HepG2 (cell line): ENCODE measurements around the gene LRRC73. TPM values are rescaled to one million over a fixed set of nuclear protein-coding genes. Genes with fewer than 3 reads are reported as not detected.

Experiments
- ATAC-seq: fragments of 200-7000 bp; cut with Tn5 transposase; 3 replicates; pipeline ENCODE4 v1.9.1; 2020; ENCODE audit warnings: mild to moderate bottlenecking, moderate library complexity
- BruUV-seq: library from RNA; stranded (reverse); fragments of 400-500 nt; replicated peaks from 2 replicates; lab custom pipeline; 2021; lab: Mats Ljungman, UMichigan
- CTCF ChIA-PET: fragments of 300-600 bp; formaldehyde crosslinking; extraction: SDS; loops from one replicate; lab custom pipeline; 2021; ENCODE audit warnings: low total read pairs, inconsistent platforms, low intra/inter-chr PET ratio; lab: Yijun Ruan, JAX
- POLR2A ChIA-PET: fragments of 350-600 bp; sonication (Branson Sonifier 250); formaldehyde crosslinking; loops from one replicate; lab custom pipeline; 2020; ENCODE audit warnings: antibody characterized with exemption, inconsistent platforms; lab: Yijun Ruan, JAX
- DNase-seq: peaks from one replicate; pipeline ENCODE4 v3.0.0-alpha.2; 2015; ENCODE audit warnings: low spot score
- FAIRE-seq: peaks from 3 replicates; lab custom pipeline; 2011; peaks lifted over from hg19 to GRCh38; lab: Jason Lieb, UNC
- H2AFZ ChIP-seq: one replicate; pipeline ENCODE4 v1.6.1; 2011; ENCODE audit warnings: low read length, inconsistent platforms
- H3K27ac ChIP-seq: fragments of 300-600 bp; 3 replicates; pipeline ENCODE4 v1.8.0; 2011; ENCODE audit warnings: mixed run types, mild to moderate bottlenecking, mixed read lengths, low read length, inconsistent platforms; ENCODE audit not compliant: insufficient read depth; ENCODE audit errors: extremely low read length
- H3K27me3 ChIP-seq, 2 experiments: fragments of 200-600 bp in 1 of 2; 2 replicates in 1 of 2; 3 replicates in 1 of 2; pipeline versions ENCODE4 v1.6.0 to v1.8.0; 2011; ENCODE audit warnings: low read length in 2 of 2, mild to moderate bottlenecking in 2 of 2, moderate library complexity in 2 of 2, inconsistent platforms in 1 of 2; ENCODE audit not compliant: insufficient read depth in 2 of 2, control insufficient read depth in 1 of 2
- H3K36me3 ChIP-seq, 2 experiments: fragments of 200-600 bp in 1 of 2; replicated peaks in 1 of 2; 2 replicates in 1 of 2; 3 replicates in 1 of 2; pipeline versions ENCODE4 v1.5.1 to v1.8.0; 2011; ENCODE audit warnings: low read length in 2 of 2, inconsistent platforms in 1 of 2; ENCODE audit not compliant: insufficient read depth in 2 of 2, control insufficient read depth in 1 of 2
- H3K4me1 ChIP-seq: 2 replicates; pipeline ENCODE4 v1.5.1; 2012; ENCODE audit warnings: low read length, inconsistent platforms; ENCODE audit not compliant: insufficient read depth
- H3K4me2 ChIP-seq: 2 replicates; pipeline ENCODE4 v1.6.0; 2011; ENCODE audit warnings: low read depth, low read length, inconsistent platforms
- H3K4me3 ChIP-seq, 3 experiments: fragments of 200-600 bp in 1 of 3; sonication (generic), shearing (Covaris generic) in 1 of 3; replicated peaks in 1 of 3; 2 replicates each; pipeline ENCODE4 v1.5.1; 2011 to 2016; ENCODE audit warnings: low read length in 3 of 3, inconsistent platforms in 2 of 3, low read depth in 2 of 3, mild to moderate bottlenecking in 2 of 3, control low read depth in 1 of 3, mixed read lengths in 1 of 3; ENCODE audit not compliant: insufficient read depth in 1 of 3
- H3K79me2 ChIP-seq: one replicate; pipeline ENCODE4 v1.6.1; 2011; ENCODE audit warnings: low read length, inconsistent platforms; ENCODE audit not compliant: insufficient read depth
- H3K9ac ChIP-seq: 2 replicates; pipeline ENCODE4 v1.6.0; 2011; ENCODE audit warnings: mild to moderate bottlenecking, low read depth, low read length, inconsistent platforms; ENCODE audit not compliant: insufficient read depth
- H3K9me3 ChIP-seq: 2 replicates; pipeline ENCODE4 v1.5.1; 2012; ENCODE audit warnings: mild to moderate bottlenecking, low read length
- H4K20me1 ChIP-seq: 2 replicates; pipeline ENCODE4 v1.6.0; 2011; ENCODE audit warnings: inconsistent platforms, mild to moderate bottlenecking, low read length, moderate library complexity; ENCODE audit not compliant: insufficient read depth
- CREB1 ChIP-seq, 2 experiments: fragments of 450-650 bp in 1 of 2; IDR thresholded peaks; 2 replicates each; pipeline ENCODE4 v1.6.1; 2016 to 2017; ENCODE audit warnings: control low read depth in 1 of 2, mild to moderate bottlenecking in 1 of 2, missing compliant biosample characterization in 1 of 2, missing genetic modification characterization in 1 of 2
- CTCF ChIP-seq: sonication (generic); formaldehyde crosslinking; IDR thresholded peaks from 2 replicates; pipeline ENCODE4 v1.5.0; 2020; ENCODE audit warnings: mild to moderate bottlenecking, missing genetic modification reagents, moderate library complexity
- KDM2A ChIP-seq: sonication (generic); formaldehyde crosslinking; IDR thresholded peaks from 2 replicates; pipeline ENCODE4 v1.4.0; 2020; ENCODE audit warnings: low read depth, missing genetic modification reagents, borderline replicate concordance
- KLF6 ChIP-seq: IDR thresholded peaks from 2 replicates; pipeline ENCODE4 v1.8.0; 2016; ENCODE audit warnings: missing biosample characterization, missing genetic modification reagents
- SOX13 ChIP-seq, 3 experiments: fragments of 450-650 bp in 1 of 3; sonication (generic) in 1 of 3; formaldehyde crosslinking in 1 of 3; IDR thresholded peaks in 2 of 3; conservative IDR thresholded peaks in 1 of 3; 2 replicates each; pipeline versions ENCODE4 v1.5.0 to v1.6.1; 2016 to 2020; ENCODE audit warnings: antibody characterized with exemption in 1 of 3, mild to moderate bottlenecking in 1 of 3, missing compliant biosample characterization in 1 of 3, missing genetic modification reagents in 1 of 3, moderate library complexity in 1 of 3
- STAG1 ChIP-seq: sonication (generic); formaldehyde crosslinking; IDR thresholded peaks from 2 replicates; pipeline ENCODE4 v1.4.0; 2020; ENCODE audit warnings: missing genetic modification reagents
- ZNF207 ChIP-seq: fragments of 450-650 bp; IDR thresholded peaks from 2 replicates; pipeline ENCODE4 v1.6.1; 2016; ENCODE audit warnings: antibody characterized with exemption, borderline replicate concordance
- ZNF362 ChIP-seq: sonication (generic); formaldehyde crosslinking; IDR thresholded peaks from 2 replicates; pipeline ENCODE4 v1.4.0; 2020; ENCODE audit warnings: missing genetic modification reagents, mild to moderate bottlenecking, borderline replicate concordance
- ZNF816 ChIP-seq: sonication (generic); formaldehyde crosslinking; IDR thresholded peaks from 2 replicates; pipeline ENCODE4 v1.8.0; 2022; ENCODE audit warnings: missing genetic modification reagents, mild to moderate bottlenecking, borderline replicate concordance
- WGBS: methylation state at CpG from one replicate; pipeline ENCODE4 v1.1.6; 2017; ENCODE audit warnings: low lambda C conversion rate; 5-methylcytosine and 5-hydroxymethylcytosine counted together
- in situ Hi-C: cut with HindIII; loops from 2 replicates; pipeline ENCODE4 v1.10.0; 2017; ENCODE audit warnings: low pct_unique_long_range_greater_than_20kb; ENCODE audit not compliant: extremely low pct_ligation_motif_present
- intact Hi-C: fragments of 100-400 bp; cut with micrococcal nuclease; formaldehyde crosslinking; loops from one replicate; pipeline ENCODE4 v1.10.0; 2022; ENCODE audit not compliant: unreplicated experiment
- polyA plus RNA-seq, 8 experiments: library from polyadenylated mRNA; depleted of rRNA in 3 of 8; stranded (reverse) in 7 of 8; unstranded in 1 of 8; fragments of >200 nt; fragmentation: Illumina TruSeq in 4 of 8; extraction: Trizol in 4 of 8; gene quantifications; 2 replicates each; pipeline versions ENCODE4 v1.2.1 to v1.2.3, GENCODE V29; 2011 to 2016; ENCODE audit warnings: low read depth in 4 of 8, missing spikeins in 1 of 8, mixed read lengths in 1 of 8; ENCODE audit not compliant: insufficient read depth in 1 of 8
- small RNA-seq, 3 experiments: library from RNA; depleted of rRNA; stranded (forward); fragments of <200 nt; gene quantifications; one replicate each; pipeline ENCODE3, GENCODE V24; 2012; ENCODE audit warnings: low read depth in 2 of 3, low replicate concordance in 1 of 3; ENCODE audit not compliant: insufficient read length in 3 of 3, insufficient read depth in 2 of 3
- total RNA-seq, 5 experiments: library from RNA; depleted of rRNA; stranded (reverse); fragments of >200 nt; fragmentation: Illumina TruSeq; extraction: Trizol; gene quantifications; 2 replicates each; pipeline ENCODE4 v1.2.3, GENCODE V29; 2016; ENCODE audit warnings: low read depth in 1 of 5
- TF ChIP-seq, protein P1 (sequence below): sonication (generic); formaldehyde crosslinking; conservative IDR thresholded peaks from 2 replicates; pipeline ENCODE4 v1.8.1; 2023; ENCODE audit warnings: missing genetic modification reagents

The LRRC73 gene
- total and polyA plus RNA-seq, 2 of the 13 experiments (the other 11 are each of a cell fraction or from before 2014, with no cell fraction given): 0.11 to 0.12 TPM

DNA sequence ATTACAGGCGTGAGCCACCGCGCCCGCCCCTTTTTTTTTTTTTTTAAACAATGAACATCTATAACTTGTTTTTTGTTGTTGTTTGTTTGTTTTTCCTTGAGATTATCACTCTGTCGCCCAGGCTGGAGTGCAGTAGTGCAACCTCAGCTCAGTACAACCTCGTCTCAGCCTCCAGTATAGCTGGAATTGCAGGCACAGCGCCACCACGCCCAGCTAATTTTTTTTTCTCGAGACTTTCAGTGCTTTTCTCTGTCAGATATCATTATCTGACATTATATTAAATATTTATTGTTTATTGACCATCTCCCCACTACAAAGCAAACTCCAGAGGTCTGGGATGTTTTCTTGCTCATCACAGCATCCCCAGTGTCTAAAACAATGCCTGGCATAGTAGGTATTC, 52.5 kb downstream of the LRRC73 start:
- TF ChIP-seq, protein P1, sequence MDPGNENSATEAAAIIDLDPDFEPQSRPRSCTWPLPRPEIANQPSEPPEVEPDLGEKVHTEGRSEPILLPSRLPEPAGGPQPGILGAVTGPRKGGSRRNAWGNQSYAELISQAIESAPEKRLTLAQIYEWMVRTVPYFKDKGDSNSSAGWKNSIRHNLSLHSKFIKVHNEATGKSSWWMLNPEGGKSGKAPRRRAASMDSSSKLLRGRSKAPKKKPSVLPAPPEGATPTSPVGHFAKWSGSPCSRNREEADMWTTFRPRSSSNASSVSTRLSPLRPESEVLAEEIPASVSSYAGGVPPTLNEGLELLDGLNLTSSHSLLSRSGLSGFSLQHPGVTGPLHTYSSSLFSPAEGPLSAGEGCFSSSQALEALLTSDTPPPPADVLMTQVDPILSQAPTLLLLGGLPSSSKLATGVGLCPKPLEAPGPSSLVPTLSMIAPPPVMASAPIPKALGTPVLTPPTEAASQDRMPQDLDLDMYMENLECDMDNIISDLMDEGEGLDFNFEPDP: no peak
- TF ChIP-seq KLF6 (no peak), CTCF (CRISPR knock-in tag) (peak; percentile 41), CREB1 (IDR thresholded peaks at IDR 0.05) (no peak), CREB1 (CRISPR knock-in tag; IDR thresholded peaks at IDR 0.05) (no peak), SOX13 (IDR thresholded peaks at IDR 0.05) (no peak), SOX13 (CRISPR knock-in tag; conservative IDR thresholded peaks at IDR 0.05 in 1 of 2, IDR thresholded peaks at IDR 0.05 in 1 of 2) (no peak), ZNF207 (no peak), KDM2A (CRISPR knock-in tag) (0 out of 2 replicates have a peak, but pooled peaks have one; percentile 28), ZNF816 (no peak), STAG1 (CRISPR knock-in tag) (0 out of 2 replicates have a peak, but pooled peaks have one; percentile 12), ZNF362 (CRISPR knock-in tag) (peak; percentile 55; the same call in 1 of the 2 replicates)
- H3K4me3 ChIP-seq: peak overlapping the region in 2 of 3 experiments; percentile 6 to 23; a peak in 2 of 6 replicates
- H3K4me1 ChIP-seq: peaks cover 26% of the 10 kb centered on the region
- BruUV-seq: no TSS peak
- H3K36me3 ChIP-seq: peaks cover 0 to 3% of the 10 kb centered on the region in 2 experiments; a peak in 2 of 5 replicates
- ATAC-seq (no peak), DNase-seq (no peak), FAIRE-seq (no peak)
- H3K27me3 ChIP-seq: peaks cover 0 to 5% of the 10 kb centered on the region in 2 experiments; a peak in 3 of 5 replicates
- intact Hi-C loops: no loop called here
- H2AFZ ChIP-seq: no peak overlapping the region
- in situ Hi-C loops: loop anchor here (5.0 kb wide), 1 partner anchor 35 kb away; no protein-coding TSS in a partner anchor
- 23% methylated on average over 9 of the region's 9 CpGs for WGBS
- ChIA-PET CTCF (interaction anchor here (1.0 kb wide), 1 partner anchor 49 kb away, joined by 3 read pairs; no protein-coding TSS in a partner anchor), POLR2A (interaction anchor here (0.7 to 4.7 kb wide), 9 partner anchors 10 to 88 kb away, joined by 3 to 38 read pairs (median 6); partner anchors contain the start of genes ABCC10, TJAP1 and ZNF318)
- H3K79me2 ChIP-seq: no peaks in the 10 kb centered on the region
- H3K4me2 ChIP-seq: peak overlapping the region; percentile 100
- no peak overlapping the region for H3K9ac ChIP-seq
- no peak overlapping the region for H3K27ac ChIP-seq
- no peaks in the 10 kb centered on the region for H4K20me1 ChIP-seq
- no peaks in the 10 kb centered on the region for H3K9me3 ChIP-seq

Small RNA genes lying within 50 kb of the gene (small RNA-seq; reads per million reads assigned to genes)
- gene RF00426 (0 reads per million in 3 experiments), gene RNU6-1113P (0 reads per million in 3 experiments)

Other genes starting within 250 kb of the LRRC73 start
- gene SLC22A7, start 212.1 kb downstream of the LRRC73 start, total RNA-seq (2016; rRNA removed; fragmentation: Illumina TruSeq; extraction: Trizol): 8.6 and 22.6 TPM in 2 replicates
- gene SLC22A7, start 212.1 kb downstream of the LRRC73 start, polyA plus RNA-seq (2011; rRNA removed): 5.3 and 12.3 TPM in 2 replicates
- gene CRIP3, start 201.5 kb downstream of the LRRC73 start, total RNA-seq (2016; rRNA removed; fragmentation: Illumina TruSeq; extraction: Trizol): 3.5 and 6.3 TPM in 2 replicates
- 9.3 and 14.2 TPM in 2 replicates for gene CRIP3, start 201.5 kb downstream of the LRRC73 start, polyA plus RNA-seq (2011; rRNA removed)
- 13.0 and 19.4 TPM in 2 replicates for gene ZNF318, start 140.7 kb downstream of the LRRC73 start, total RNA-seq (2016; rRNA removed; fragmentation: Illumina TruSeq; extraction: Trizol)
- 14.5 and 15.1 TPM in 2 replicates for gene ZNF318, start 140.7 kb downstream of the LRRC73 start, polyA plus RNA-seq (2011; rRNA removed)
- gene ABCC10, start 82.8 kb downstream of the LRRC73 start, total RNA-seq (2016; rRNA removed; fragmentation: Illumina TruSeq; extraction: Trizol): 11.2 and 24.3 TPM in 2 replicates
- 16.0 and 24.1 TPM in 2 replicates for gene ABCC10, start 82.8 kb downstream of the LRRC73 start, polyA plus RNA-seq (2011; rRNA removed)
- gene DLK2, start 54.8 kb downstream of the LRRC73 start, total RNA-seq (2016; rRNA removed; fragmentation: Illumina TruSeq; extraction: Trizol): 0.74 and 1.2 TPM in 2 replicates
- gene DLK2, start 54.8 kb downstream of the LRRC73 start, polyA plus RNA-seq (2011; rRNA removed): 3.8 and 5.9 TPM in 2 replicates
- 10.2 and 15.7 TPM in 2 replicates for gene TJAP1, start 32.8 kb downstream of the LRRC73 start, total RNA-seq (2016; rRNA removed; fragmentation: Illumina TruSeq; extraction: Trizol)
- 41.6 and 48.3 TPM in 2 replicates for gene TJAP1, start 32.8 kb downstream of the LRRC73 start, polyA plus RNA-seq (2011; rRNA removed)
- gene YIPF3, start 6.6 kb upstream of the LRRC73 start, total RNA-seq (2016; rRNA removed; fragmentation: Illumina TruSeq; extraction: Trizol): 51.2 and 107 TPM in 2 replicates
- gene YIPF3, start 6.6 kb upstream of the LRRC73 start, polyA plus RNA-seq (2011; rRNA removed): 206 and 248 TPM in 2 replicates
- gene POLR1C, start 6.7 kb upstream of the LRRC73 start, total RNA-seq (2016; rRNA removed; fragmentation: Illumina TruSeq; extraction: Trizol): 72.2 and 75.6 TPM in 2 replicates
- gene POLR1C, start 6.7 kb upstream of the LRRC73 start, polyA plus RNA-seq (2011; rRNA removed): 55.2 and 62.6 TPM in 2 replicates
- gene XPO5, start 65.7 kb upstream of the LRRC73 start, total RNA-seq (2016; rRNA removed; fragmentation: Illumina TruSeq; extraction: Trizol): 68.0 and 71.3 TPM in 2 replicates
- gene XPO5, start 65.7 kb upstream of the LRRC73 start, polyA plus RNA-seq (2011; rRNA removed): 52.2 and 67.6 TPM in 2 replicates
- gene POLH, start 65.8 kb upstream of the LRRC73 start, total RNA-seq (2016; rRNA removed; fragmentation: Illumina TruSeq; extraction: Trizol): 25.0 and 35.5 TPM in 2 replicates
- 6.3 and 11.6 TPM in 2 replicates for gene POLH, start 65.8 kb upstream of the LRRC73 start, polyA plus RNA-seq (2011; rRNA removed)
- gene GTPBP2, start 118.9 kb upstream of the LRRC73 start, total RNA-seq (2016; rRNA removed; fragmentation: Illumina TruSeq; extraction: Trizol): 12.6 and 26.9 TPM in 2 replicates
- gene GTPBP2, start 118.9 kb upstream of the LRRC73 start, polyA plus RNA-seq (2011; rRNA removed): 88.2 and 125 TPM in 2 replicates
- gene MAD2L1BP, start 125.5 kb upstream of the LRRC73 start, total RNA-seq (2016; rRNA removed; fragmentation: Illumina TruSeq; extraction: Trizol): 54.2 and 69.8 TPM in 2 replicates
- 55.5 and 57.8 TPM in 2 replicates for gene MAD2L1BP, start 125.5 kb upstream of the LRRC73 start, polyA plus RNA-seq (2011; rRNA removed)
- gene RSPH9, start 134.7 kb upstream of the LRRC73 start, total RNA-seq (2016; rRNA removed; fragmentation: Illumina TruSeq; extraction: Trizol): 0.04 TPM in 1 of 2 replicates, not detected in the other
- not detected in 2 replicates for gene RSPH9, start 134.7 kb upstream of the LRRC73 start, polyA plus RNA-seq (2011; rRNA removed)
- 89.1 and 100 TPM in 2 replicates for gene MRPS18A, start 177.4 kb upstream of the LRRC73 start, total RNA-seq (2016; rRNA removed; fragmentation: Illumina TruSeq; extraction: Trizol)
- gene MRPS18A, start 177.4 kb upstream of the LRRC73 start, polyA plus RNA-seq (2011; rRNA removed): 87.8 and 102 TPM in 2 replicates